OCI-LY1 (cell line): Measurements from ENCODE around the gene ZNF451.

Source experiments
- H2AFZ ChIP-seq: fragments of 200-600 bp; sonication (generic), shearing (Covaris generic); 2 replicates; pipeline ENCODE4 v1.6.0; 2014; ENCODE audit warnings: antibody characterized with exemption, mild to moderate bottlenecking, low read length
- H3F3A ChIP-seq: fragments of 200-600 bp; sonication (generic), shearing (Covaris generic); 2 replicates; pipeline ENCODE4 v1.6.0; 2014; ENCODE audit warnings: mild to moderate bottlenecking, antibody characterized with exemption, low read length, moderate library complexity; ENCODE audit not compliant: insufficient read depth
- H3K27ac ChIP-seq: fragments of 200-600 bp; sonication (generic); 2 replicates; pipeline ENCODE4 v1.5.1; 2014; ENCODE audit warnings: low read length, mixed run types, mild to moderate bottlenecking, low read depth; ENCODE audit not compliant: poor library complexity, severe bottlenecking
- H3K27me3 ChIP-seq: fragments of 200-600 bp; sonication (generic); 2 replicates; pipeline ENCODE4 v1.6.0; 2014; ENCODE audit warnings: antibody characterized with exemption, mild to moderate bottlenecking, low read length, moderate library complexity; ENCODE audit not compliant: insufficient read depth
- H3K36me3 ChIP-seq: fragments of 200-600 bp; sonication (generic); 2 replicates; pipeline ENCODE4 v1.6.1; 2014; ENCODE audit warnings: mild to moderate bottlenecking, antibody characterized with exemption, low read length, moderate library complexity, mixed read lengths; ENCODE audit not compliant: insufficient read depth
- H3K4me1 ChIP-seq: fragments of 200-600 bp; sonication (generic); 2 replicates; pipeline ENCODE4 v1.5.1; 2014; ENCODE audit warnings: mild to moderate bottlenecking, low read length, moderate library complexity; ENCODE audit not compliant: insufficient read depth, severe bottlenecking
- H3K4me2 ChIP-seq: fragments of 200-600 bp; sonication (generic), shearing (Covaris generic); 2 replicates; pipeline ENCODE4 v1.6.1; 2014; ENCODE audit warnings: low read length
- H3K4me3 ChIP-seq: fragments of 200-600 bp; sonication (generic); 2 replicates; pipeline ENCODE4 v1.5.1; 2014; ENCODE audit warnings: low read length, low read depth, mild to moderate bottlenecking, mixed read lengths; ENCODE audit not compliant: poor library complexity, severe bottlenecking
- H3K79me2 ChIP-seq: fragments of 200-600 bp; shearing (Covaris generic); 2 replicates; pipeline ENCODE4 v1.6.1; 2016; ENCODE audit warnings: mixed run types, low read length, mixed read lengths; ENCODE audit not compliant: insufficient read depth
- H3K9ac ChIP-seq: fragments of 200-600 bp; sonication (generic), shearing (Covaris generic); 2 replicates; pipeline ENCODE4 v1.6.1; 2014; ENCODE audit warnings: mild to moderate bottlenecking, low read length, mixed read lengths
- H3K9me2 ChIP-seq: fragments of 200-600 bp; sonication (generic), shearing (Covaris generic); 2 replicates; pipeline ENCODE4 v1.6.1; 2014; ENCODE audit warnings: low read depth, mild to moderate bottlenecking, low read length, mixed read lengths
- H3K9me3 ChIP-seq: fragments of 200-600 bp; shearing (Covaris generic); 2 replicates; pipeline ENCODE4 v1.6.1; 2014; ENCODE audit warnings: low read length, mixed read lengths
- H4K20me1 ChIP-seq: fragments of 200-600 bp; sonication (generic), shearing (Covaris generic); 2 replicates; pipeline ENCODE4 v1.6.0; 2016; ENCODE audit warnings: mild to moderate bottlenecking, low read length; ENCODE audit not compliant: insufficient read depth
- EZH2 ChIP-seq: fragments of 200-600 bp; sonication (generic), shearing (Covaris generic); IDR thresholded peaks from 2 replicates; pipeline ENCODE4 v1.8.0; 2017; ENCODE audit warnings: borderline replicate concordance, mixed run types, mild to moderate bottlenecking, antibody characterized with exemption, low read length, moderate library complexity, mixed read lengths
- TF ChIP-seq, protein P1 (sequence below): fragments of 200-600 bp; sonication (generic), shearing (Covaris generic); IDR thresholded peaks from 2 replicates; pipeline ENCODE4 v1.5.1; 2017; ENCODE audit warnings: mild to moderate bottlenecking, antibody characterized with exemption, low read length, moderate library complexity, mixed read lengths

ZNF451 gene

DNA sequence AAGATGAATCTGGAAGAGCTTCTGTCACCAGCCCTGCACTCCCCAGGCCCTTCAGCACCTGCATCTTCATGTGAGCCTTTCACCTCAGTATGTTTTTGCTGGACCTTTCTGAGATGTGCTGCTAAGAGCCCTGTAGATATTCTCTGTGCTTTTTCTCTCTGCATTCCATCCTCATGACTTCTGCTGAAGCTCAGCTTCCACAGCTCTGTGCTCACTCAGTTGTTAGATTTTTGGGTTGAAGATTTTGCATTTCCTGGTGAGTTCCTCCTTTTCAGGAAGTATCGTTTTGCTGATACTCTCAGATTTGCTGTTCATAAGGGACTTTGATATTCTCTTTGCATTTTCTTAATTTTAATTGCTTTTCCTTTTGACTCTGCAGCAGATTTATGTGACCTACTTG lies 25.2 kb upstream of the ZNF451 start:
- Histone ChIP-seq H3K4me2 (no peak overlapping the region), H3K79me2 (no peaks in the 10 kb centered on the region), H2AFZ (no peak overlapping the region), H3K4me1 (no peaks in the 10 kb centered on the region), H3K9me2 (no peaks in the 10 kb centered on the region), H4K20me1 (no peaks in the 10 kb centered on the region), H3K36me3 (peaks cover 5% of the 10 kb centered on the region), H3K27me3 (no peaks in the 10 kb centered on the region), H3K9me3 (no peaks in the 10 kb centered on the region), H3F3A (no peaks in the 10 kb centered on the region), H3K27ac (no peak overlapping the region), H3K4me3 (no peak overlapping the region), H3K9ac (no peak overlapping the region)
- TF ChIP-seq, protein P1, sequence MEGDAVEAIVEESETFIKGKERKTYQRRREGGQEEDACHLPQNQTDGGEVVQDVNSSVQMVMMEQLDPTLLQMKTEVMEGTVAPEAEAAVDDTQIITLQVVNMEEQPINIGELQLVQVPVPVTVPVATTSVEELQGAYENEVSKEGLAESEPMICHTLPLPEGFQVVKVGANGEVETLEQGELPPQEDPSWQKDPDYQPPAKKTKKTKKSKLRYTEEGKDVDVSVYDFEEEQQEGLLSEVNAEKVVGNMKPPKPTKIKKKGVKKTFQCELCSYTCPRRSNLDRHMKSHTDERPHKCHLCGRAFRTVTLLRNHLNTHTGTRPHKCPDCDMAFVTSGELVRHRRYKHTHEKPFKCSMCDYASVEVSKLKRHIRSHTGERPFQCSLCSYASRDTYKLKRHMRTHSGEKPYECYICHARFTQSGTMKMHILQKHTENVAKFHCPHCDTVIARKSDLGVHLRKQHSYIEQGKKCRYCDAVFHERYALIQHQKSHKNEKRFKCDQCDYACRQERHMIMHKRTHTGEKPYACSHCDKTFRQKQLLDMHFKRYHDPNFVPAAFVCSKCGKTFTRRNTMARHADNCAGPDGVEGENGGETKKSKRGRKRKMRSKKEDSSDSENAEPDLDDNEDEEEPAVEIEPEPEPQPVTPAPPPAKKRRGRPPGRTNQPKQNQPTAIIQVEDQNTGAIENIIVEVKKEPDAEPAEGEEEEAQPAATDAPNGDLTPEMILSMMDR = no peak
- no peak for TF ChIP-seq EZH2

DNA sequence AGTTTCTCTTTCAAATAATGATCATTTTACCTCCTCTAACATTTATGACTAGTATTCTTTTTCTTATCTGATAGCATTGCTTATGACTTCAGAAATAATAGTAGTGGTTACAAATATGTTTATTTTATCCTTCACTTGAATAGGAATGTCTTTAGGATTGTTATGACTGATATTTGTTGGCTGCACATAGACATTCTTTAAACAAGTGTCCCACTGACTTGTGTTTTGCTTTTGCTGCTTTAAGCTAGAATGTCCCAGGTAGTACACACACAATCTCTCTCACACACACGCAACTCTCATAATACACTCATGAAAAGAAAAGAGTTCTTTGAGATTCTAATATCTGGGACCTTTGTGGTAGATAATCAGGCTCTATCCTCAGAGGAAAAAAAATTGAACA lies 21.9 kb upstream of the ZNF451 start:
- Histone ChIP-seq H3K4me1 (no peaks in the 10 kb centered on the region), H3K9me2 (no peaks in the 10 kb centered on the region), H3K9ac (no peak overlapping the region), H3K27ac (no peak overlapping the region), H3K4me2 (no peak overlapping the region), H3K4me3 (no peak overlapping the region), H3K79me2 (no peaks in the 10 kb centered on the region), H4K20me1 (no peaks in the 10 kb centered on the region), H3F3A (no peaks in the 10 kb centered on the region), H3K27me3 (no peaks in the 10 kb centered on the region), H3K36me3 (no peaks in the 10 kb centered on the region), H3K9me3 (no peaks in the 10 kb centered on the region), H2AFZ (no peak overlapping the region)
- TF ChIP-seq, protein P1 = no peak
- TF ChIP-seq EZH2 = no peak

DNA sequence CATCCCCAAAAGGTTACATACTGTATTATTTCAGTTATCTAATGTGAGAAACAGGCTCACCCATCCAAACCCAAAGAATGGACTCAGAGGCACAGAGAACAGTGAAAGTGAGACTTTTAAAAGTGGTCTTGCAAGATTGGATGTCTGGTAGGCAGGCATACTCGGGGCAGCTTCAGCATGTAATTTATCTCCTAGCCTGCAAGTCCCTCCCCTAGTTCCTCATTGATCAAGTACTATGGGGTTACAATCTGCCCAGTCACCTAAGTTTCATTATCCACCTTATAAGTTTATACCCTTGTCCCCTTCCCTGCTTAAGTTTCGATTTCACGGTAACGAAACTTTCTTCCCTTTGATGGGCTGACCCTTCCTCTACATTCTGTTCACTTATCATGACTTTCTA lies 20.8 kb upstream of the ZNF451 start:
- no peaks in the 10 kb centered on the region for H3F3A ChIP-seq
- H3K4me2 ChIP-seq = no peak overlapping the region
- no peak overlapping the region for H3K9ac ChIP-seq
- no peaks in the 10 kb centered on the region for H3K4me1 ChIP-seq
- H3K4me3 ChIP-seq = no peak overlapping the region
- H3K9me3 ChIP-seq = no peaks in the 10 kb centered on the region
- TF ChIP-seq, protein P1 = no peak
- TF ChIP-seq EZH2 = no peak
- H4K20me1 ChIP-seq = no peaks in the 10 kb centered on the region
- H3K27ac ChIP-seq = no peak overlapping the region
- no peaks in the 10 kb centered on the region for H3K36me3 ChIP-seq
- no peaks in the 10 kb centered on the region for H3K79me2 ChIP-seq
- H3K27me3 ChIP-seq = no peaks in the 10 kb centered on the region
- H3K9me2 ChIP-seq = no peaks in the 10 kb centered on the region
- no peak overlapping the region for H2AFZ ChIP-seq
